GM19468 (cell line): ENCODE measurements around the gene RASSF5.

ENCODE experiments used
- ATAC-seq: cut with Tn5 transposase; IDR thresholded peaks from one replicate; pipeline ENCODE4 v1.9.1; 2021; ENCODE audit warnings: mild to moderate bottlenecking, moderate library complexity, moderate number of reproducible peaks; ENCODE audit not compliant: unreplicated experiment; ENCODE audit errors: extremely low read depth

RASSF5 gene

GRCh38 chr1:206507284-206508129, at the start of gene RASSF5:
Gene RASSF5, plus strand, starts transcription at chr1:206507531. Its CDS starts 72 bp downstream, at chr1:206507603.
- ATAC-seq = no peak

- ATAC-seq = no peak
Measured at GRCh38 chr1:206459703-206460102, 47.6 kb upstream of the RASSF5 start.

- no peak for ATAC-seq
Measured at GRCh38 chr1:206460836-206461426, 46.4 kb upstream of the RASSF5 start.

GRCh38 chr1:206461602-206462455, 45.5 kb upstream of the RASSF5 start:
- no peak for ATAC-seq

- ATAC-seq = no peak
Measured at GRCh38 chr1:206463137-206463536, 44.2 kb upstream of the RASSF5 start.

- no peak for ATAC-seq
Measured at GRCh38 chr1:206463911-206464310, 43.4 kb upstream of the RASSF5 start.

GRCh38 chr1:206464456-206464964, 42.8 kb upstream of the RASSF5 start:
- ATAC-seq = no peak

GRCh38 chr1:206465951-206466350, 41.4 kb upstream of the RASSF5 start:
- ATAC-seq = no peak

GRCh38 chr1:206466840-206467649, 40.3 kb upstream of the RASSF5 start:
- no peak for ATAC-seq

GRCh38 chr1:206467915-206468314, 39.4 kb upstream of the RASSF5 start:
- no peak for ATAC-seq

- no peak for ATAC-seq
Measured at GRCh38 chr1:206468571-206468970, 38.8 kb upstream of the RASSF5 start.

GRCh38 chr1:206469411-206469932, 37.9 kb upstream of the RASSF5 start:
- no peak for ATAC-seq

GRCh38 chr1:206469933-206470691, 37.2 kb upstream of the RASSF5 start, which contains the start of gene IKBKE:
Gene IKBKE, plus strand, starts transcription at chr1:206470476. Its CDS starts 2,752 bp downstream, at chr1:206473228.
- peak; percentile 31 for ATAC-seq

GRCh38 chr1:206470692-206471414, 36.5 kb upstream of the RASSF5 start:
- ATAC-seq = no peak

- ATAC-seq = no peak
Measured at GRCh38 chr1:206471415-206471801, 35.9 kb upstream of the RASSF5 start.

GRCh38 chr1:206472024-206472423, 35.3 kb upstream of the RASSF5 start:
- ATAC-seq = no peak

GRCh38 chr1:206472454-206472853, 34.9 kb upstream of the RASSF5 start:
- ATAC-seq = no peak

- no peak for ATAC-seq
Measured at GRCh38 chr1:206472886-206473285, 34.4 kb upstream of the RASSF5 start.
